ENCODE data around the gene HHIPL1. TPM values are rescaled to one million over a fixed set of nuclear protein-coding genes. Genes with fewer than 3 reads are reported as not detected.

The HHIPL1 gene
- total and polyA plus RNA-seq, 2 donors (not counting 3 experiments of a cell fraction or from before 2014, with no cell fraction given), result 1.3 to 2.1 TPM

DNA sequence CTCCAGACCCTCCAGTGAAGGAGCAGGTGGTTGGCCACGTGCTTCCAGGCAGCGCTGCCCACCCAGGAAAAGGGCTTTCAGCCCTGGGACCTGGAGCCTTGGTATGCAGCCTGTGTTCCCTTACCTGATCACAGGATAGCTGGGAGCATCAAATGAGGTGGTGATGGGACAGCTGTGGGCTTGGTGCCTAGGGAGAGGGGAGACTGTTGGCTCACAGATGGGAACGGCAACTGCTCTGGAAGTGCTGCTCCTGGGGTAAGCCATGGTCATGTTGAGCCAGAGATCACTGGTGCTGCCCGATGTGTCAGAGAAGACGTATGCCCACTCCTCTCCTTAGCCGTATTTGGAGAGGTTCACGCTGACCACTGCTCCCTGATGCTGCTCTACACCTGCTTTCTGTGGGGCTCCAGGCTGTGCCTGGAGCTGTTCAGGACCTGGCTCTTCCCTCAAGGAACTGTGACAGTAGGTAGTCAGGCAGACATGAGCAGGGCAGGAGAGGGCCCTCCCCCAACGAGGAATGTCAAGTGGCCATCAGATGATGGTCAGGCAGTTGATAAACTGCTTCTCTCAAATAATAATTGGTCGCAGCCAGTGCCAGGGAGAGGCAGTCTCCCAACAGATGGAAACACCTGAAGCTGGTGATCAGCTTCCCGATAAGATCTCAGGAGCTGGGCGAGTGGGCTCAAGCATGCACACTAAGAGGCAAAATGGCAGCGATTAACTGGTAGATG is 36.3 kb downstream of the HHIPL1 start:
- peaks cover 8% of the 10 kb centered on the region for H3K4me1 ChIP-seq (ENCODE audit: control insufficient read depth, extremely low read depth, insufficient read depth, low read length)
- dilution Hi-C loops (cut with MboI; ENCODE audit: extremely low pct_ligation_motif_present, low sequenced_read_pairs), result no loop called here
- no peak overlapping the region for H3K27ac ChIP-seq (ENCODE audit: insufficient read depth, low read depth, low read length)
- H3K9ac ChIP-seq (replicated peaks; ENCODE audit: extremely low read depth, insufficient read depth, low read length), result no peak overlapping the region
- no peak overlapping the region for H3K4me2 ChIP-seq (ENCODE audit: insufficient read depth, low read length)
- TF ChIP-seq JUN (IDR thresholded peaks at IDR 0.05; ENCODE audit: borderline replicate concordance, insufficient read depth, insufficient read length, low read depth) (no peak), MYC (IDR thresholded peaks at IDR 0.05; ENCODE audit: low read depth, low read length) (no peak), EZH2 (IDR thresholded peaks at IDR 0.05; ENCODE audit: borderline replicate concordance, low read depth, low read length, severe bottlenecking) (no peak), FOS (IDR thresholded peaks at IDR 0.05; ENCODE audit: borderline replicate concordance, insufficient read depth, low read length) (no peak), POLR2A (IDR thresholded peaks at IDR 0.05; ENCODE audit: low read depth, low read length) (no peak), POLR2AphosphoS5 (IDR thresholded peaks at IDR 0.05; ENCODE audit: insufficient read depth, low read depth, low read length) (no peak), GATA2 (IDR thresholded peaks at IDR 0.05; ENCODE audit: insufficient read depth, insufficient read length, low read depth, low read length) (no peak)
- TF ChIP-seq, protein P1, sequence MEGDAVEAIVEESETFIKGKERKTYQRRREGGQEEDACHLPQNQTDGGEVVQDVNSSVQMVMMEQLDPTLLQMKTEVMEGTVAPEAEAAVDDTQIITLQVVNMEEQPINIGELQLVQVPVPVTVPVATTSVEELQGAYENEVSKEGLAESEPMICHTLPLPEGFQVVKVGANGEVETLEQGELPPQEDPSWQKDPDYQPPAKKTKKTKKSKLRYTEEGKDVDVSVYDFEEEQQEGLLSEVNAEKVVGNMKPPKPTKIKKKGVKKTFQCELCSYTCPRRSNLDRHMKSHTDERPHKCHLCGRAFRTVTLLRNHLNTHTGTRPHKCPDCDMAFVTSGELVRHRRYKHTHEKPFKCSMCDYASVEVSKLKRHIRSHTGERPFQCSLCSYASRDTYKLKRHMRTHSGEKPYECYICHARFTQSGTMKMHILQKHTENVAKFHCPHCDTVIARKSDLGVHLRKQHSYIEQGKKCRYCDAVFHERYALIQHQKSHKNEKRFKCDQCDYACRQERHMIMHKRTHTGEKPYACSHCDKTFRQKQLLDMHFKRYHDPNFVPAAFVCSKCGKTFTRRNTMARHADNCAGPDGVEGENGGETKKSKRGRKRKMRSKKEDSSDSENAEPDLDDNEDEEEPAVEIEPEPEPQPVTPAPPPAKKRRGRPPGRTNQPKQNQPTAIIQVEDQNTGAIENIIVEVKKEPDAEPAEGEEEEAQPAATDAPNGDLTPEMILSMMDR (IDR thresholded peaks at IDR 0.05; ENCODE audit: extremely low read depth in 1 of 2, insufficient read depth in 1 of 2, low read depth in 1 of 2, low read length in 2 of 2), result no peak
- TF ChIP-seq, protein P2, sequence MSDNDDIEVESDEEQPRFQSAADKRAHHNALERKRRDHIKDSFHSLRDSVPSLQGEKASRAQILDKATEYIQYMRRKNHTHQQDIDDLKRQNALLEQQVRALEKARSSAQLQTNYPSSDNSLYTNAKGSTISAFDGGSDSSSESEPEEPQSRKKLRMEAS (IDR thresholded peaks at IDR 0.05; ENCODE audit: insufficient read depth, insufficient read length), result no peak
- H3K9me3 ChIP-seq (replicated peaks; ENCODE audit: control insufficient read depth, insufficient read depth, low read length), result no peaks in the 10 kb centered on the region
- no peaks in the 10 kb centered on the region for H3K79me2 ChIP-seq (ENCODE audit: control insufficient read depth, insufficient read depth, low read length)
- no peak overlapping the region for H2AFZ ChIP-seq (ENCODE audit: low read depth, low read length)
- POLR2A ChIA-PET, result no interaction called here
- FAIRE-seq (no peak), DNase-seq (ENCODE audit: low read depth, low spot score) (no peak)
- H4K20me1 ChIP-seq (replicated peaks; ENCODE audit: control insufficient read depth, extremely low read depth, insufficient read depth, low read length), result no peaks in the 10 kb centered on the region
- H3K4me3 ChIP-seq (replicated peaks in 1 of 3; ENCODE audit: insufficient read depth in 1 of 3, low read depth in 1 of 3, low read length in 3 of 3), result no peak overlapping the region
- no peaks in the 10 kb centered on the region for H3K36me3 ChIP-seq (ENCODE audit: control insufficient read depth in 2 of 2, extremely low read depth in 1 of 2, insufficient read depth in 2 of 2, low read length in 2 of 2)
- no peaks in the 10 kb centered on the region for H3K9me1 ChIP-seq (replicated peaks; ENCODE audit: control insufficient read depth, extremely low read depth, insufficient read depth, low read length)
- H3K27me3 ChIP-seq (ENCODE audit: control insufficient read depth in 2 of 2, insufficient read depth in 2 of 2, low read length in 2 of 2), result peaks cover under 1 to 5% of the 10 kb centered on the region in 2 experiments
- CTCF ChIA-PET, result interaction anchor here (1.2 to 4.5 kb wide), 7 partner anchors 129 to 266 kb away, joined by 3 to 27 read pairs (median 11); no protein-coding TSS in a partner anchor
- no TSS peak for BruUV-seq (replicated peaks)
- intact Hi-C loops (cut with micrococcal nuclease), result loop anchor here (5.0 kb wide), 1 partner anchor 51 kb away; no protein-coding TSS in a partner anchor

All from endothelial cell of umbilical vein (primary cell).